ENCODE results near the gene INPP5A. TPM values are rescaled to one million over a fixed set of nuclear protein-coding genes. Genes with fewer than 3 reads are reported as not detected.

Gene INPP5A
- polyA plus RNA-seq, 1 donor, result 31.3 TPM

DNA sequence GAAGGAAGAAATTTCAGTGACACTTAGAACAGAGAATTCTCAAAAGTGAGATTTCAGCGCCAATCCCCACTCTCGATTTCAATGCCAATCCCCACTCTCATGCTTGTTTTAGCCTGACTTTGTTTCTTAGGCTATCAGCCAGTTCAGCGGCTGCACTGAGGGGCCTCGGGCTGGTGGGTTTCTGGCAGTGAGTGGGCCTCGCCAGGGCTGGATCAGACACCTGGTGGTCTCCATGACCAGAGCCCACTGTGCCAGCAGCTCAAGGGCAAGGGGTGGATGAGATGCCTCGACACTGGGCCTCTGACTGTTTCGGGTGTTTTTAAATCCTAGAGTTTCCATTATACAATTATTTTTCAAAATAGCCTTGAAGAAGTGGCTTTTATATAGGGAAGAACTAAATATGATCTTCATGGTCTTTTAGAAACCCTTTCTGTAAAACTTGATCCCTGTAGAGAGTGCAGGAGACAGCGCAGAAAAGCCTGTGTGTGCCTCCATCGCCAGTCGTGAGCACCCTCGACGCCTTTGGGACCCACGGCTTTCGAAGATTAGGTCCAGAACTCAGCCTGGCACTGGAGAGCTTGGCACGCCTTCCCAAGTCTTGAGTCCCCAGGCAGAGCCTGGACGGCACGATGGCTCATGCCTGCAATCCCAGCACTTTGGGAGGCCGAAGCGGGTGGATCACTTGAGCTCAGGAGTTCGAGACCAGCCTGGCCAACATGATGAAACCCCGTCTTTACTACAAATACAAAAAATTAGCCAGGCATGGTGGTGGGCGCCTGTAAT is 76.2 kb downstream of the INPP5A start:
- no peak for DNase-seq

DNA sequence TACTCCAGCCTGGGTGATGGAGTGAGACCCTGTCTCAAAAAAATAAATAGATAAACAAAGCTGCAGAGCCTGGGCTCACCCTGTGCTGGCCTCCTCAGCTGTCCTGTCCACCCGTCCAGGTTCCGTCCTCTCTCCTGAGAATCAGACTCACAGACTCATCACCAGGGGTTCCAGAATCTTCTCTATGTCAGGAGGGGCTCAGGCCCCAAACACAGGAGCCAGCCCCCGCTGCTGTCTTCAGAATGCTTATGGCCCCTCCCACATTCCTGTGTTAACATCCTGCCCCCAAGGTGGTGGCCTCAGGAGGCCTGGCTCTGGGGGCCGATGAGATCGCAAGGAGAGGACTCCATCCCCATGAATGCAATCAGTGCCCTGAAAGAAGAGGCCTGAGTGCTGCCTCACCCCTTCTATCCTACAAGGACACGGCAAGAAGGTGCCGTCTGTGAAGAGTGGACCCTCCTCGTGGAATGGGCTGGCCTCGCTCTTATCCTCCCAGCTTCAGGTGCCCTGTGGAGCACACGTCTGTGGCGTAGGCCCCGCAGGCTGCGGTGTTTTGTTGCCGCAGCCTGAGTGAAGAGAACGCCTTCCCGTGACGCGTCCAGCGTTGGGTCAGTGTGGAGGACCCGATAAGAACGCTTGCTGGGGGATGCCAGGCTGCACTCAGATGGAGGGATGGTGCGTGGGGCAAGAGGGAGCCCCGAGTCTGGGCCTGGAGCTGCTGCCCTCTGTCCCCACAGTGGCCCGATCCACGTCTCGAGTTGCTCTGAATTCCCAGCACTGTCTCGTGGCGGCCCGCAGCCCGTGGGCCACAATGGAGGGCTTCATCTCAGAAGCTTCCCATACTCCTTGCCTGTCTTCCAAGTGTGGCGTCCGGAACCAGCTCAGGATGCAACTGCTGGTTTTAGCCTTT is 77.1 kb downstream of the INPP5A start:
- no peak for DNase-seq

DNA sequence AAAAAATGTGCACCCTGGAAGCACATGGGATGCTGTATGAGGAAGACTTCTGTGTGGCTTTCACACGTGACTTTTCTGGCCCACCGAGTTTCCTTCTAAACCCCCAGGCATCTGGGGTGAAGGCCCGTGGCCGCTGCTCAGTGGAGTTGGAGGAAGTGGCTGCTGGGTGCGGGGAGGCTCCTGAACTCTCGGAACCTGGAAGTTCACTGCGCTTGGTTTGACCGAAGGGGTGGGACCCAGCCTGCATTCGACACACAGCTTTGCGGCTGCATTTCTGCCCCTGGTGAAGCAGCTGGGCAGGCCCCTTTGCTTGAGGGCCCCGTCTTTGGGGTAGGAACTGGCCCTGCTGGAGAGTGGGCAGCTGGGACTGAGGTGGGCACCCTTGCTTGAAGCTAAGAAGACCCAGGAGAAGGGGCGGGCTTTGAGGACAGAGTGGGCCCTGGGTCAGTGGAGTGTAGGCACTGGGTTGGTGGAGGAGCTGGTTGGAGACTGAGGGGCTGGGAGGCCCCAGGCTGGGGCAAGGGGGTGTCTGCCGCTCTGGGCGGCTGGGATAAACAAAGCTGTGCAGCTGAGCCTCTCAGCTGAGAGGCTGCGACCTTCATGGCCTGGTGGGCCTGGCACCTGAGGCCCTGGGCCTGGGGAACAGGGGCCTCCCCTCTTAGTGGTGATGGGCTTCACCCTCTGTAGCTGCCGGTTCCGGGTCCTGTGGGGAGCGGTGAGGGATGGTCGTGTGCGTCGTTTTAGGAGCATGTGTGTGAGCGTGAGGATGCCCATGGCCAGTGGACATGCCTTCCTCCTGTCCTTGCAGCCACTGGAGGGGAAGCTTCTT is 78.0 kb downstream of the INPP5A start:
- DNase-seq, result no peak

DNA sequence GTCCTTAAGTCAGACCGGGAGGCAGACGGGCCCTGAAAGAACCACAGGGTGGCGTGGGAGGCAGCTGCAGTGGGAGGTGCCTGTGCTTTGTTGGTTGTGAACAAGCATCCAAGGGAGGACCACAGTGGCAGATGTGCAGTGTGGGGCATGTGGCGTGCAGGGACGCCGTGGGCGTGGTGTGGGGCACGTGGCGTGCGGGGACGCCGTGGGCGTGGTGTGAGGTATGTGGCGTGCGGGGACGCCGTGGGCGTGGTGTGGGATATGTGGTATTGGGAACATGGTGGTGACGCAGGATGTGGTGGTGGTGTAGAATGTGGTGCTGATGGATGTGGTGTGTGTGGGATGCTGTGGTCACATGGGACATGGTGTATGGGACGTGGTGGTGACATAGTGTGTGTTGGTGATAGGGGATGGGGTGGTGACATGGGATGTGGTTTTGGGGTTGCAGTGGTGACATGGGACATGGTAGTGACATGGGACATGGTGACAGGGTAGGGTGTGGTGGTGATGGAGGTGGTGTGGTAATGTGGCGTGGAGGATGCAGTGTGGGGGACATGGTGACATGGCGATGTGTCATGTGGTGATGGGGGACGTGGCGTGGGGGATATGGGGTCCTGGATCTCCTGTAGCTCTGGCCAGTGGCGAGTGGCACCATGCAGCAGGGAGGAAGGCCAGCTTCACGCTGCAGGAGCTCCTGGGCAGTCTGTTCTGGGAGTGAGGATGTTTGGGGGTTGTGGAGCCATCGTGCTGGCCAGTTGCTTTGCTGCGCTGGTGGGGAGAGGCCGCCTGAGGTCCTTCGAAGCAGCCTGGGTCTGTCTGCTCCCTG is 78.8 kb downstream of the INPP5A start:
- DNase-seq, result no peak

DNA sequence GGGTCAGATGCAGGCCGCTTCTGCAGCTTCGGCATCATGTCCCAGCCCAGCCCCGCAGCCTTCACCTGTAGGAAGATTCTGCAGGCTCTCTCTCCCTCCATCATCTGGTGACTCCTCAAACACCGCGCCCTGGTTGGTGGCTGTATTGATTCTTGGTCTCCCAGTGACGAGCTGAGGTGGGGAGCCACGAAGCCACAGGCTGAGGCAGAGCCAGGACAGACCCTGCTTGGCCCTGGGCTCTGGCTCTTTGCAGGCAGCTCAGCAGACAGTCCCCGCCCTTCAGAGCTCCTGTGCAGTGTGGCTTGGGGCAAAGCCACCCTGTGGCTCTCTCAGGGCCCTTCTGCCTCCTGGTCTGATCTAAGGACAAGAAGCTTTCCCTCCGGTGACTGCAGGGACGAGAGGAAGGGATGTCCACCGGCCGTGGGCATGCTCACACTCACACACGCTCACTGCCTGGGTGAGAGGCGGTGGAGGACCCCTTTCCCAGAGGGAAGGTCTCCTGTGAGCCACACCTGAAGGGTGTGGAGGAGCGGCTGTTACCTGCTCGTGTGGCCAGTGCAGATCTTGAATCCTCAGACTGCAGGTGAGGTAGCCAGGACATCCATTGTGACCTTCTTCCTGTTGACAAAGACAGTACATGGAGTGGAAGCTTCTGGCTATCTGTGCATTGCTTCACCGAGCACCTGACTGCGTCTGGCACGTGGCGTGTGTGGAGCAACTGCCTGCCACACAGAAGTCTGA is 79.6 kb downstream of the INPP5A start:
- no peak for DNase-seq

DNA sequence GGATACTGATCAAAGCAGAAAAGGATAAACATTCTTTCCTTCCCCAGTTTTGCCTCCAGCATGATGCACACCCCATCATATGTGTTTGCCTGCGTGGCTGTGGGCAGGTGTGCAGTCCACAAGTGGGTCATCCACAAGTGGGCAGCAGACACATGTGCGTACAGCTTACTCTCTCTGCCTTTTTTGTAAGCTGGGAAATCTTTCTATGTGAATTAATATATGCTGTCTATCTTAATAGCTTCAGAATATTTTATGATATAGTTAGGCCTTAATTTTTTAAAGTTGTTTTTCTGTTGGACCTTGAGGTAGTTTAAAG is 80.1 kb downstream of the INPP5A start:
- DNase-seq, result no peak

DNA sequence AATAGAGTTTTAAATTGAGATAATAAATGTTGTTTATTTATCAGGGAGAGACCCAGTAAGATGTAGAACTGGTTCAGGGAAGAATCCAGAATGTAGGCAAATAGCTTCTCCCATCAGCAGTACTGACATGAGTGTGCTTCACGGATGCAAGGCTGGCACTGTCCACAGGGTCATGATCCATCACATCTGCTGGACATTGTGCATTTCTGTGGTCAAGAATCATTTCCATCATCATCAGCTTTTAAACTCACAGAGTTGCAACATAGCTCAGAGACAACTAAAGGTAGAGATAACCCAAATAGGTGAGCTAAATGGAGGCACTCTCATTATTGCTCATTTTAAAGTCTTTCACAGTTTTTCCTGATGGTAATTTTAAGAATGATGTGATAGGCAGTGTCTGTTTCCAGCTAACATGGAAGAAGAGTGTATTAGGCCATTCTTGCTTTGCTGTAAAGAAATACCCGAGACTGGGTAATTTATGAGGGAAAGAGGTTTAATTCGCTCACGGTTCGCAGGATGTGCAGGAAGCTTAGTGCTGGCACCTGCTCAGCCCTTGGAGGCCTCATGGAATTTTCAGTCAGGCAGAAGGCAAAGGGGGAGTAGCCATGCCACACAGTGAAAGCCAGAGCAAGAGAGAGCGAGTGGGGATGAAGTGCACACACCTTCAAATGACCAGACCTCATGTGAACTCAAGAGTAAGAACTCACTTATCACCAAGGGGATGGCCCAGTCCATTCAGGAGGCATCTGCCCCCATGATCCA is 80.8 kb downstream of the INPP5A start:
- DNase-seq, result no peak

DNA sequence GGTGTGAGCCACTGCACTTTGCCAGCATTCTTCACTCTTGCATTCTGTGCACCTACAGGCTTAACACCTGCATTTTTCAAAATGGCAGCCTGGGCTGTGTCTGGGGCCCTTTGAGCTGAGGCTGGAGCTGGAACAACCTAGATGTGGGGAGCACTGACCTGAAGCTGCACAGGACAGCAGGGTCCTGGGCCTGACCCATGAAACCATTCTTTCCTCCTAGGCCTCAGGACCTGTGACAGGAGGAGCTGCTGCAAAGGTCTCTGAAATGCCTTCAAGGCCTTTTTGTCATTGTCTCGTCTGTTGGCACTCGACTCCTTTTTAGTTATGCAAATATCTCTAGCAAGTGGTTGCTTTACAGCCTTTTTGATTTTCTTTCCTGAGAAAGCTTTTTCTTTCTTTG is 82.3 kb downstream of the INPP5A start:
- no peak for DNase-seq

DNA sequence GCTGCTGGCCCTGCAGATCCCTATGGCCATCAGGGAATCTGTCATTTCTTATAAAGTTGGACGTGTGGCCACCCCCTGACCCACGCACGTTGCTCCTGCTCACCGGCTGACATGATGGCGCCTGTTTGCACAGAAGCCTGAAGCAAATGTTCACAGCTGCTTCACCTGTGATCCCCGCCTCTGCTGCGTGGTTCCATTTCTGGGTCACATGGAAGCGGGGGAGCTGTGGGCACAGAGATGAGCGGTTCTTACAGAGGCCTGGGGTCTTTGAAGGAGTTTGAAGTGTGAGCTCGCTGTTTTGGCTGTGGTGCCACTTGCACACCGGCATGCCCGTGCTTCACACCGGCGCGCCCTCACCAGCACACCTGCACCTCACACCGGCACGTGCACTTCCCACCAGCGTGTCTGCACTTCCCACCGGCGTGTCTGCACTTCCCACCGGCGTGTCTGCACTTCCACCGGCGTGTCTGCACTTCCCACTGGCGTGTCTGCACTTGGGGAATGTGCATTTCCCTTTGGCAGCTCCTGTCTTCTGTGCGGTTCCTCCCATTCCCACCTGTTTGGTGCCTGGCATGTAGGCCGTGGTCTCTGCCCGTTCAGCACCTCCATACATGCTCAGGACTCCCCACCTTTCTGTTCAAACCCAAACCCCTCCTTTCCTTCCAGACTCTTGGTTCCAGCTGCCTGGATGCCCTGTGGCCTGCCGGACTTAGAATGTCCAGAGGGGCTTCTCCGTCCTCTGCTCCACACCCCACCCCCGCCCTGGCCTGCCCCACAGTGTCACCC is 86.7 kb downstream of the INPP5A start:
- DNase-seq, result no peak

DNA sequence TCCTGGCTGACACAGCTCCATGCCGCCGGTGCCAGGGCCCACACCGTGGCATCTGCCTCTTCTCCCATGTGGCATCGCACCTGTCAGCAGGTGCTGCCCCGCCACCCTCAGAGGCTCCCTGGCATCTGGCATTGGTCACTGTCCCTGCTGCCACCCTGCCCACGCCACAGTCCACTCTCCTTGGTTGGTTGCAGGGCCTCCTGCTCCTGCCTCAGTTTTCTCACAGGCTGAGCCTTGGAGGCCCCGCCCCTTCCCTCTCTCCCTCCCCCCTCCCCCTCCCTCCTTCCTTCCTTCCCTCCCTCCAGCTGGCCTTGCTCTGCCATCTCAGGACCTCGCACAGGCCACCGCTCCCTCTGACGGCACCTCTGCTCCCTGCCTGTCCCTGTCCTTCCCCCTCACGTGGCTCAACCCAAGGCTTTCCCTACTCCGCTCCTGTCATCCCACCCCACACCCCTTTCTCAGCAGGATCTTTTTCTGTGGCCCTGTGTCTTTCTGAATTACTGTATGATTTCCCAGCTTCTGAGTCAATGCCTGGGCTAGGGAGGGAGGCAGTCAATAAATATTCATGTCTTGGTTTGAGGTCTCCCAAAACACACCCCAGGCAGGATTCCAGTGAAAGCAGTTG is 87.4 kb downstream of the INPP5A start:
- DNase-seq, result no peak

DNA sequence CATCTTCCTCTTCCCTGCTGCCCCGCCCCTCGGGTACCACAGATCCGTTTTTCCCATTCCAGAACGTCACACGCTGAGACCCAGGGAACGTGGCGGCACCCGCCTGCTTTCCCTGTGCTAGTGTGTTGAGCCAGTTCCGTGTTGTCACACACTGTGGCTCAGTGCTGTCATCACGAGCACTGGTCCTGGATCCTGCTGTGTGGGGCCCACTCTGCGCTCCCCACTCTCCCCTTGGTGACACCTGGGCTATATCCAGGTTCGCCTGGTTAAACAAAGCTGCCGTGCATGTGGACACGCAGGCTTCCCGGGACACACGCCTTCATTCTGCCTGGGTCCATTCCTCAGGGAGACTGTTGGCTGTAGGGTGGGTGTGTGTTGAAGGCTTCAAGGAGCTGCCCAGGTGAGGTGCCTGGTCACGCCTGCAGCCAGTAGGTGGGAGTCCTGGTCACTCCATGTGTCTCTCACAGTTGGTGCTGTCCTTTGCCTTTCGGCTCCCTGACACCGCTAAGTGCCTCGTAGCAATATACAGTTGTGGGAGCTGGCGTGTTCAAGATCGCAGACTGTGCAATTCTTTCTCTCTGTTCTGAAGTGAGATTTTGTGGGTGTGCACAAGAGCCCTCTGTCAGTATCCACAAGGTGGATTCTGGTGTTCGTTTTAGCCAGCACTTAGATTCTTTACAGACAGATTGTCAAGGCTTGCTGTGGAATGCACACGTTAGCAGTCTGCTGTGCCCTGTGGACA is 88.6 kb downstream of the INPP5A start:
- no peak for DNase-seq

DNA sequence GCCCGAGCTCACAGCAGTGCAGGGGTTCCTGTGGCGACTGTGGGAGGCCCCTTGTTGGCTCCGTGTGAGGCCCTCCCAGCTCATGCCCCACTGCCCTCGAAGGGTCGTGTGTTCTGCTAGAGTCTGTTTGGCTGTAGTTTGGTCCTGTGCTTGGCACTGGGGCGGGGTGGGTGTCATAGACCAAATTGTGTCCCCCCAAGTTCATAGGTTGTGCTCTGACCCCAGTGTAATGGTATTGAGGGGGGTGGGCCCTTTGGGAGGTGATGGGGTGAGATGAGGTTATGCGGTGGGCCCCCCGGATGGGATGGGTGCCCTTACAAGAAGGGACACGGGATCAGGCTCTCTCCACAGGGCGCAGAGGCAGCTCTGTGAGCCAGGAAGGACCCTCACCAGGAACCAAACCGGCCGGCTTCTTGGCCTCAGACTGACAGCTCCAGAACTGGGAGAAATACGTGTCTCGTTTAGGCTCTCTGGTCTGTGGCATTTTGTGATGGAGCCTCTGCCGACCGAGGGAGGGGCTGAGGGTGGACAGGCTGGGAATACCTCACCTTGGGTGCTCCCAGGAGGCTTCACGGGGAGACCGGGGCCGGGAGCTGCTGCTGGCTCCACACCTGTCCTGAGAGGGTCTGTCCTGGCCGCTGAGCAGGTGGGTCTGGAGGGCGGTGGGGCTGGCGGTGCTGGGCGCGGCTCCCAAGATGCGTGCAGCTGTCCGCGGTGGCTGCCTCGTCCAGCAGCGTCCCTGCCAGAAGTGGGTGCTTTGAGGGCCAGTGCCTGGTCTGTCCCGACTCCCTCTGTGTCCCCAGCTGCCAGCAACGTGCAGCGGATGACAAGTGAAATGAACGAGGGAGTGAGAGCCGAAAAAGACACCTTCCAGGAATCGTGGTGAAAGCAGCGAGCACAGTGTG is 89.4 kb downstream of the INPP5A start:
- DNase-seq, result no peak

DNA sequence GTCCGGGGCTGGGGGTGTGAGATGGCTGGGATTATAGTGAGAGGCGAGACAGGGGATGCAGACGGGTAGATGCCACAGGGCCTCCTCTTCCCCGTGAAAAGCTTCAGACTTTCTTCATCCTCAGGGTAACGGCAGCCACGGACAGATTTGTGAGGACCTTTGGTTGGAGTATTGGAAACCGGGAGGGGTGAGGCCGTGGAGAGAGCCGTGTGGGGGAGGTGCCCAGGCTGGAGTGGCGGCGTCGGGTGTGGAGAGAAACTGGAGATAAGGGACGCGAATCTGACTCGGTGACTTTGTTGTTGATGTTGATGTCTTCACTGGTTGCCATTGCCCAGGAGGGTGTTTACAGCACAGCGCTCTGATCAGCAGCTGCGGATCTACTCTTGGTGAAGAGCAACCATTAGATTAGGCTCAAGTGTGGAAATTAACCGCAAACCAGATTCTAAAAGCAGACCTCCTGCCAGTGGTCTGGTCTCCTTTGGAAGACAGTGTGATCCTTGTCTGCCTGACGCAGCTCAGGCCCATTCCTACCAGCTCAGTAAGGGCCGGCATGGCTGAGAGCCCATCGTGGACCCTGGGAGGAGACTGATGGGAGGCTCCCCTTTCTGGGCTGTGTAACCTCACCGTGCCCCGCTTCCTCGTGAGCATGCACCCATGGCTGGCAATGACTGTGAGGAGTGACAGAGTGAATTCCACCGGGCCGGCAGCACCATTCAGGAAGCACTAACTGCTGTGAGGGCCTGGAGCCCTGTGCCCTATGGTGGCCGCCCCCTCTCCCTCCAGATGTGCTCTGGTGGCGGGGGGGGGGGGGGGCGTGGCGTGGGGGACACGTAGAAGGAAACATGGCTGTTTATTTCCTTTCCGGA is 90.3 kb downstream of the INPP5A start:
- DNase-seq, result no peak

DNA sequence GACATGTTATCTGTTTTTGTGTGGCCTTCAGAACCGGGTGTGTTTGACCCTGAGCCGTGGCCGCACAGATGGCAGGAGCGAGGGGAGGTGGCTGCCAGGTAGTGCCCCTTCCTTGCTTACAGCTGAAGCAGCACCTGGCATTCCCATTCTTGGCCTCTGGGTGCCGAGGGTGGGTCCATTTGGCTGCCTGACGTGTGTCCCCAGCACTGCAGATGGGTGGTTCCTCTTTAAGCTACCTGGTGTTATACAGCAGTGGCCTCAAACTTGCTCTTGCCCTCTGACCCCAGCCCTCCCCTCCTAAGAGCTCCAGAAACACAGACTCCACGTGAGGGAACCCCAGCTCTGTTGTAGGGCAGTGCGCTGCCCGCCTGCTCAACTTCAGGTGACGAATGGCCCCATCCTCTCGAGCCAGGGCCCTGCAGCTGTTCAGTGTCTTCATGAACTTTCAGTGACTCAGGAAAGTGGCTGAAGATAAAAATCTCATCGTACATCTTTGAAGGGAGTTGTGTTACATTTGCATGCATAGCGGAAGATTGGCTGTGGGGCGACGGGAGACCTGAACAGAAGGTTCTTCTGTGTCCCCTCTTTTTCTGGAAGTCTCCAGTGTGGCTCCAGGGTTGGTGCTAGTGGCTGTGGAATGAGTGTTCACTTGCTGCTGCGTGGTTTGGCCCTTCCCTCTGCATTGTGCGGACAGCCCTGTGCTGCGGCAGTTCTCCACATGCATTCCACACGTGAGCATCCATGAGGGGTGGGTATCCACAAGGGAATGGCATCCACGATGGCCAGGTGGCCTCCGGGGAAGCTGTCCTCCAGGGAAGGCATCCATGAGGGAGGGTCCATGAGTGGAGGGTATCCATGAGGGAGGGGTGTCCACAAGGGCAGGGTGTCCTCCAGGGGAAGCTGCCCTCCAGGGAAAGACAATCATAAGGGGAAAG is 91.6 kb downstream of the INPP5A start:
- no peak for DNase-seq

DNA sequence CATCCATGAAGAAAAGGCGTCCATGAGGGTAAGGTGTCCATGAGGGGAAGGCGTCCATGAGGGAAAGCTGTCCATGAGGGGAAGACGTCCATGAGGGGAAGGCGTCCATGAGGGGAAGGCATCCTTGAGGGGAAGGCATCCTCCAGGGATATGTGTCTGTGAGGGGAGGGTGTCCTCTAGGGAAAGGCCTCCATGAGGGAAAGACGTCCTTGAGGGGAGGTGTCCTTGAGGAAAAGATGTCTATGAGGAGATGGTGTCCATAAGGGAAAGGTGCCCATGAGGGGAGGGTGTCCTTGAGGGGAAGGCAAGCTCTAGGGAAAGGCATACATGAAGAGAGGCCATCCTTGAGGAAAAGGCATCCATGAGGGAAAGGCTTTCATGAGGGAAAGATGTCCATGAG is 92.6 kb downstream of the INPP5A start:
- DNase-seq, result no peak

Measured in left kidney (tissue), 2 donors.